ENCODE data around the gene GTPBP1. TPM values are rescaled to one million over a fixed set of nuclear protein-coding genes. Genes with fewer than 3 reads are reported as not detected.

Gene GTPBP1
- polyA plus RNA-seq, 1 of the 3 experiments (the other 2 are of a cell fraction) = 15.2 TPM

DNA sequence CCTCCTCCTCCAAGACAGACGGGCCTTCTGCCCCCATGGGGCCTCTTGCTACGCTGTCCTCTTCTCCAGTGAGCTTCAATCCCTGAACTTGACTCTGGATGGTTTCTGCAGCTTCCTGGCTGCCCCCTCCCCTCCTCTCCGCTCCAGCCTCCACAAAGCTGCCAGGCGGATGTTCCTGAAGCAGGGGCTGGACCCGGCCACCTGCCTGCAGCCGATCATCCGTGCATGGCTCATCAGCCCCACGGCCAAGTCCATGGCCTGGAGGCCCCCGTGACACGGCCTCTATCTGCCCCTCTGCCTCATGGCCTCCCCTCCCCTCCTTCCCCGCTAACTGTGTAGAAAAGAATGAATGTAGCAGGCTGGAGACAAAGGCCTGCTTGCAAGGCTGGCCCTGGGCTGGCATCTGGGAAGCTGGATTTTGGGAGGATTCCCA lies 56.8 kb downstream of the GTPBP1 start:
- POLR2A ChIA-PET = no interaction called here

DNA sequence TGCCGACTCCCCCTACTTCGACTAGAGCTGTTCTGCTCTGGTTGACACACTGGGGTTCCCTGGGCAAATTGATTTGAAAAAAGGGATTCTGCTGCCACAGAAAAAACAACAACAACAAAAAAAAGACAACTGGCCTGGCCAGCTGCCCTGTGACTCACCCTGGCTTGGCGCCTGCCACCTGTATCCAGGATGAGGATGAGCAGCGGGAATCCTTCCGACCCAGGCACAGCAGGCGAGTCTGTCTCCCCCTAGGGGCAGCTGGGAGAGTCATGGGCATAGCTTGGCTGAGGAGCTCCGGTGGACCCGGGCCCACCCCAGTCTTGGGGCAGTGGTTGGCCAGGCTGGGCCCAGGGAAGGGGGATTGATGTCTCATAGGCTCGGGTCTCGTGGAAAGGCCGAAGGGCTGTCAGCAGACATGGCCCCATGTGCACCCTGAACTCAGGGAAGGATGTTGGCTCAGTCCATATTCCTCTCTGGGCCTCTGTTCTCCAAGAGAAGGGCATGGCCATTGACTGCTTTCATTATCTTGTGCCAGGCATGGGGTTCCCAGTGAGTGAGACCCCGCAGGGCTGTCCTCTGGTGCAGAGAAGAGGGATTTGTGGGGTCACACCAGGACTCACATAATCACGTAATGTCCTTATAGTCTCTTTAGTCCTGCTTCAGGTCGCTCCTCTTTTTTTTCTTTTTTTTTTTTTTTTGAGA lies 60.5 kb downstream of the GTPBP1 start:
- no peak overlapping the region for H3K9ac ChIP-seq
- no peak overlapping the region for H2AFZ ChIP-seq (ENCODE audit: low read depth)
- H3K4me1 ChIP-seq (ENCODE audit: control insufficient read depth in 1 of 2, insufficient read depth in 2 of 2, low read depth in 1 of 2, low read length in 1 of 2) = peaks cover 0 to 3% of the 10 kb centered on the region in 2 experiments; a peak in 1 of 4 replicates
- no peak overlapping the region for H3K4me2 ChIP-seq
- ChIA-PET POLR2A (no interaction called here), CTCF (interaction anchor here (0.6 to 1.6 kb wide), 21 partner anchors 10 to 369 kb away, joined by 3 to 10 read pairs (median 3); partner anchors contain the start of gene SUN2)
- no peaks in the 10 kb centered on the region for H3K9me3 ChIP-seq
- H3K27ac ChIP-seq (ENCODE audit: low read depth in 2 of 2, low read length in 1 of 2) = no peak overlapping the region
- H3K36me3 ChIP-seq (replicated peaks in 1 of 2; ENCODE audit: control insufficient read depth in 1 of 2, insufficient read depth in 2 of 2, low read length in 1 of 2) = no peaks in the 10 kb centered on the region
- peak; percentile 77 for DNase-seq
- H3K79me2 ChIP-seq (ENCODE audit: insufficient read depth) = no peaks in the 10 kb centered on the region
- H3F3A ChIP-seq (replicated peaks; ENCODE audit: insufficient read depth) = no peaks in the 10 kb centered on the region
- no peak overlapping the region; a peak in 1 of 4 replicates for H3K4me3 ChIP-seq (ENCODE audit: low read depth in 2 of 2, low read length in 1 of 2)
- no peaks in the 10 kb centered on the region for H3K9me2 ChIP-seq
- WGBS (ENCODE audit: low lambda C conversion rate) = 67% methylated on average over 4 of the region's 14 CpGs
- H4K20me1 ChIP-seq (ENCODE audit: insufficient read depth) = no peaks in the 10 kb centered on the region
- no peaks in the 10 kb centered on the region for H3K27me3 ChIP-seq (ENCODE audit: insufficient read depth)
- no peak for TF ChIP-seq MEF2A (IDR thresholded peaks at IDR 0.05; ENCODE audit: borderline replicate concordance, low read depth)
- TF ChIP-seq MXI1 (IDR thresholded peaks at IDR 0.05; ENCODE audit: low read depth, low read length) = no peak
- TF ChIP-seq GABPA (IDR thresholded peaks at IDR 0.05; ENCODE audit: low read depth) = no peak
- TF ChIP-seq YY1 (IDR thresholded peaks at IDR 0.05; ENCODE audit: low read depth) = no peak
- TF ChIP-seq JUND (IDR thresholded peaks at IDR 0.05) = no peak
- TF ChIP-seq ZBTB33 (IDR thresholded peaks at IDR 0.05; ENCODE audit: borderline replicate concordance, low read depth) = no peak
- no peak for TF ChIP-seq USF2 (IDR thresholded peaks at IDR 0.05; ENCODE audit: borderline replicate concordance, low read depth, low read length)
- TF ChIP-seq FOSL2 (IDR thresholded peaks at IDR 0.05; ENCODE audit: borderline replicate concordance, low read depth) = peak; percentile 54
- no peak for TF ChIP-seq RFX5 (IDR thresholded peaks at IDR 0.05; ENCODE audit: low read length)
- TF ChIP-seq PBX3 (IDR thresholded peaks at IDR 0.05) = no peak
- peak; percentile 16; the same call in 1 of the 2 replicates for TF ChIP-seq TCF12 (IDR thresholded peaks at IDR 0.05)
- TF ChIP-seq MAX (IDR thresholded peaks at IDR 0.05; ENCODE audit: low read depth) = no peak
- TF ChIP-seq, protein P1, sequence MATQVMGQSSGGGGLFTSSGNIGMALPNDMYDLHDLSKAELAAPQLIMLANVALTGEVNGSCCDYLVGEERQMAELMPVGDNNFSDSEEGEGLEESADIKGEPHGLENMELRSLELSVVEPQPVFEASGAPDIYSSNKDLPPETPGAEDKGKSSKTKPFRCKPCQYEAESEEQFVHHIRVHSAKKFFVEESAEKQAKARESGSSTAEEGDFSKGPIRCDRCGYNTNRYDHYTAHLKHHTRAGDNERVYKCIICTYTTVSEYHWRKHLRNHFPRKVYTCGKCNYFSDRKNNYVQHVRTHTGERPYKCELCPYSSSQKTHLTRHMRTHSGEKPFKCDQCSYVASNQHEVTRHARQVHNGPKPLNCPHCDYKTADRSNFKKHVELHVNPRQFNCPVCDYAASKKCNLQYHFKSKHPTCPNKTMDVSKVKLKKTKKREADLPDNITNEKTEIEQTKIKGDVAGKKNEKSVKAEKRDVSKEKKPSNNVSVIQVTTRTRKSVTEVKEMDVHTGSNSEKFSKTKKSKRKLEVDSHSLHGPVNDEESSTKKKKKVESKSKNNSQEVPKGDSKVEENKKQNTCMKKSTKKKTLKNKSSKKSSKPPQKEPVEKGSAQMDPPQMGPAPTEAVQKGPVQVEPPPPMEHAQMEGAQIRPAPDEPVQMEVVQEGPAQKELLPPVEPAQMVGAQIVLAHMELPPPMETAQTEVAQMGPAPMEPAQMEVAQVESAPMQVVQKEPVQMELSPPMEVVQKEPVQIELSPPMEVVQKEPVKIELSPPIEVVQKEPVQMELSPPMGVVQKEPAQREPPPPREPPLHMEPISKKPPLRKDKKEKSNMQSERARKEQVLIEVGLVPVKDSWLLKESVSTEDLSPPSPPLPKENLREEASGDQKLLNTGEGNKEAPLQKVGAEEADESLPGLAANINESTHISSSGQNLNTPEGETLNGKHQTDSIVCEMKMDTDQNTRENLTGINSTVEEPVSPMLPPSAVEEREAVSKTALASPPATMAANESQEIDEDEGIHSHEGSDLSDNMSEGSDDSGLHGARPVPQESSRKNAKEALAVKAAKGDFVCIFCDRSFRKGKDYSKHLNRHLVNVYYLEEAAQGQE (IDR thresholded peaks at IDR 0.05; ENCODE audit: low read depth, low read length) = no peak
- TF ChIP-seq TAF1 (IDR thresholded peaks at IDR 0.05; ENCODE audit: borderline replicate concordance, low read depth, low read length) = no peak

More for the DNA sequence above, 56.8 kb downstream of the GTPBP1 start:
- H3K36me3 ChIP-seq (replicated peaks in 1 of 2; ENCODE audit: control insufficient read depth in 1 of 2, insufficient read depth in 2 of 2, low read length in 1 of 2) = no peaks in the 10 kb centered on the region
- no peaks in the 10 kb centered on the region for H4K20me1 ChIP-seq (ENCODE audit: insufficient read depth)
- H3K4me3 ChIP-seq (ENCODE audit: low read depth in 2 of 2, low read length in 1 of 2) = no peak overlapping the region
- H3K9ac ChIP-seq = no peak overlapping the region
- CTCF ChIA-PET = interaction anchor here (0.8 to 1.2 kb wide), 4 partner anchors 28 to 108 kb away, joined by 3 to 4 read pairs (median 3); no protein-coding TSS in a partner anchor
- WGBS (ENCODE audit: low lambda C conversion rate) = 89% methylated on average over 3 of the region's 11 CpGs
- no peaks in the 10 kb centered on the region for H3K79me2 ChIP-seq (ENCODE audit: insufficient read depth)
- DNase-seq = no peak
- no peaks in the 10 kb centered on the region for H3K9me3 ChIP-seq
- H3K4me2 ChIP-seq = no peak overlapping the region
- H2AFZ ChIP-seq (ENCODE audit: low read depth) = no peak overlapping the region
- no peaks in the 10 kb centered on the region for H3K27me3 ChIP-seq (ENCODE audit: insufficient read depth)
- H3F3A ChIP-seq (replicated peaks; ENCODE audit: insufficient read depth) = no peaks in the 10 kb centered on the region
- peaks cover 0 to 2% of the 10 kb centered on the region in 2 experiments; a peak in 1 of 4 replicates for H3K4me1 ChIP-seq (ENCODE audit: control insufficient read depth in 1 of 2, insufficient read depth in 2 of 2, low read depth in 1 of 2, low read length in 1 of 2)
- TF ChIP-seq GABPA (IDR thresholded peaks at IDR 0.05; ENCODE audit: low read depth) (no peak), EZH2phosphoT487 (IDR thresholded peaks at IDR 0.05; ENCODE audit: borderline replicate concordance, low read depth) (no peak), FOXJ3 (CRISPR knock-in tag; IDR thresholded peaks at IDR 0.05) (no peak), RAD21 (IDR thresholded peaks at IDR 0.05; ENCODE audit: low read length) (no peak), FOSL2 (IDR thresholded peaks at IDR 0.05; ENCODE audit: borderline replicate concordance, low read depth) (no peak), RXRA (IDR thresholded peaks at IDR 0.05; ENCODE audit: borderline replicate concordance, low read depth) (no peak), YY1 (IDR thresholded peaks at IDR 0.05; ENCODE audit: low read depth) (no peak)
- TF ChIP-seq, protein P2, sequence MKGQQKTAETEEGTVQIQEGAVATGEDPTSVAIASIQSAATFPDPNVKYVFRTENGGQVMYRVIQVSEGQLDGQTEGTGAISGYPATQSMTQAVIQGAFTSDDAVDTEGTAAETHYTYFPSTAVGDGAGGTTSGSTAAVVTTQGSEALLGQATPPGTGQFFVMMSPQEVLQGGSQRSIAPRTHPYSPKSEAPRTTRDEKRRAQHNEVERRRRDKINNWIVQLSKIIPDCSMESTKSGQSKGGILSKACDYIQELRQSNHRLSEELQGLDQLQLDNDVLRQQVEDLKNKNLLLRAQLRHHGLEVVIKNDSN (IDR thresholded peaks at IDR 0.05; ENCODE audit: borderline replicate concordance, low read depth) = no peak
- no peaks in the 10 kb centered on the region for H3K9me2 ChIP-seq
- no peak overlapping the region for H3K27ac ChIP-seq (ENCODE audit: low read depth in 2 of 2, low read length in 1 of 2)
